Right ventricle myocardium superior (tissue), 1 donor: ENCODE data around the gene REPIN1. TPM values are rescaled to one million over a fixed set of nuclear protein-coding genes. Genes with fewer than 3 reads are reported as not detected.

Experiments
- ATAC-seq: fragments of 200-7000 bp; cut with Tn5 transposase; one replicate; pipeline ENCODE4 v1.9.1; 2020; ENCODE audit warnings: mild to moderate bottlenecking; ENCODE audit not compliant: poor library complexity
- DNase-seq: peaks from one replicate; pipeline ENCODE4 v3.0.0-alpha.2; 2020
- intact Hi-C: fragments of 100-400 bp; cut with DNase I; formaldehyde crosslinking; loops from one replicate; pipeline ENCODE4 v1.11.2; 2022
- long read RNA-seq: library from polyadenylated mRNA; unstranded; transcript quantifications from one replicate; pipeline ENCODE4 v2.0.0, GENCODE V29; 2021
- total RNA-seq: library from RNA; stranded (reverse); fragmentation: NEBNext Ultra II Directional; extraction: Animal tissue kit (Norgen Biotek cat#: 25700); gene quantifications from one replicate; pipeline ENCODE4 v1.2.1, GENCODE V29; 2021
- donor health status: DM: no; HTN: yes; CAD: no; lungs with severe emphysema.

Gene REPIN1
- 116 TPM for total RNA-seq
- long read RNA-seq, transcript REPIN1-203 (2 exons, 2,969 nt), result major isoform, 197 of 550 reads
- long read RNA-seq, transcript REPIN1-202 (1 exons, 2,876 nt), result minor isoform, 166 of 550 reads
- long read RNA-seq, transcript REPIN1-207 (2 exons, 1,064 nt), result minor isoform, 19 of 550 reads
- long read RNA-seq, transcript REPIN1-214 (3 exons, 2,058 nt), result minor isoform, 28 of 550 reads
- long read RNA-seq, partial matches to known transcripts, result 2 of 550 reads
- long read RNA-seq, other reads (novel, unspliced or antisense), result 101 of 550 reads

DNA sequence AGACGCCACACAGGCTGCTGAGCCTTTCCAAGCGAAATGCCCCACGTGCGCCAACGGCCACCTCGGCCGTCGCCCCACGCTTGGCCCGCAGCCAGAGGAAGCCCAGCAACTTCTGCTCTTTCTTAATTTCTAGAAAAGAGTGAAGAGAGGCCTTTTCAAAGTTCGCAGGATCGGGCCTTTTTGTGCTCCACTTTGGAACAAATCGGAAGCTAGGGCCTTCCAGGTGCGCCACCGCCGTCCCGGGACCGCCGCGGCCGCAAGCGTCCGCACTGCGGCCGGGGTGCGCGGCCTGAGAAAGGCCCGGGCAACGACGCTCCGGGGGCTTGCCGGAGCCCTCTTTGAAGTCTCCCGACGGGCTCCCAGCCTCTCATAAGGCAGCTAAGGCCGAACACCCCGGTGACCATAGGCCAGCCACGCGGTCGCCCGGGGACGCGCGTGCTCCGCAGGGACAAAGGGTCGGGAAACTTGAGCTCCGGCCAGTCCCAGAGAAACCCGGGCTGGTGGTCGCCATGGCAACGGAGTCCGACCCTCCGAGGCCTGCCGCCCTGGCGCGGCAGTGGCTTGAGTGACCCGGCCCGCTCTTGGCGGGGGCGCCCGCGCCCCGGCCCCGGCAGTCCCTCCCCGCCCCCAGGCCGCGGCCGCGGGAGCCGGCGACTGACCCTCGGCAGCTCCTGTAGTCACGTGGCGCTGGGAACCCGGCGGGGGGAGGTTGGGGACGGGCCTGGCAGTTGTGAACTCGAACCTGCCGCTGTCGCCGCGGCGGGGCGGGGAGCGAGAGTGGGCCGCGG, at the start of gene REPIN1:
Gene REPIN1, plus strand, starts transcription at position 727 of the 788 bp plus-strand sequence. CDS start 890 bp downstream, outside the sequence.
- peak; percentile 89 for ATAC-seq
- intact Hi-C loops, result no loop called here

GRCh38 chr7:150321788-150322113, 46.9 kb upstream of the REPIN1 start:
- DNase-seq, result no peak
- intact Hi-C loops, result no loop called here
- ATAC-seq, result no peak

More for the DNA sequence above, at the start of gene REPIN1:
- peak; percentile 96 for DNase-seq

DNA sequence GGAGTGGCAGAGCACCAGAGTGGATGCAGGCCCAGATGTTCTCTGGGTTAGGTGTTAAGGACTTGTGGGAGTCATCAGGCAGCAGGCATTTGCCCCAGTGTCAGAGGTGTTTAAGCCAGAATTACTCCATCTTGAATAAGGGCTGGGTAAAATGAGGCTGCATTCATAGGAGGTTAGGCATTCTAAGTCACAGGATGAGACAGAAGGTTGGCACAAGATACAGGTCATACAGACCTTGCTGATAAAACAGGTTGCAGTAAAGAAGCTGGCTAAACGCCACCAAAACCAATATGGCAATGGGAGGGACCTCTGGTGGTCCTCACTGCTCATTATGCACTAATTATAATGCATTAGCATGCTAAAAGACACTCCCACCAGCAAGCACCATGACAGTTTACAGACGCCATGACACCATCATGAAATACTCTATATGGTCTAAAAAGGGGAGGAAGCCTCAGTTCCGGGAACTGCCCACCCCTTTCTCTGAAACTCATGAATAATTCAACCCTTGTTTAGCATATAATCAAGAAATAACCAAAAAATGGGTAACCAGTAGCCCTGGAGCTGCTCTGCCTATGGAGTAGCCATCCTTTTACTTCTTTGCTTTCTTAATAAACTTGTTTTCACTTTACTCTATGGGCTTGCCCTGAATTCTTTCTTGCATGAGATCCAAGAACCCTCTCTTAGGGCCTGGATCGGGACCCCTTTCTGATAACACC, 46.3 kb upstream of the REPIN1 start:
- ATAC-seq, result no peak
- no peak for DNase-seq
- intact Hi-C loops, result no loop called here

- ATAC-seq (peak; percentile 88), DNase-seq (peak; percentile 71)
- intact Hi-C loops, result no loop called here
Observed at GRCh38 chr7:150322833-150323681, 45.6 kb upstream of the REPIN1 start, which contains the start of the genes ACTR3C and LRRC61. TSS of gene ACTR3C (minus strand) at chr7:150323545. CDS start at chr7:150295296, 28,249 bp downstream. TSS of gene LRRC61 (plus strand) at chr7:150323355. CDS start at chr7:150336862, 13,507 bp downstream.

GRCh38 chr7:150323682-150324372, 44.8 kb upstream of the REPIN1 start:
- intact Hi-C loops, result no loop called here
- DNase-seq (no peak), ATAC-seq (peak; percentile 52)

DNA sequence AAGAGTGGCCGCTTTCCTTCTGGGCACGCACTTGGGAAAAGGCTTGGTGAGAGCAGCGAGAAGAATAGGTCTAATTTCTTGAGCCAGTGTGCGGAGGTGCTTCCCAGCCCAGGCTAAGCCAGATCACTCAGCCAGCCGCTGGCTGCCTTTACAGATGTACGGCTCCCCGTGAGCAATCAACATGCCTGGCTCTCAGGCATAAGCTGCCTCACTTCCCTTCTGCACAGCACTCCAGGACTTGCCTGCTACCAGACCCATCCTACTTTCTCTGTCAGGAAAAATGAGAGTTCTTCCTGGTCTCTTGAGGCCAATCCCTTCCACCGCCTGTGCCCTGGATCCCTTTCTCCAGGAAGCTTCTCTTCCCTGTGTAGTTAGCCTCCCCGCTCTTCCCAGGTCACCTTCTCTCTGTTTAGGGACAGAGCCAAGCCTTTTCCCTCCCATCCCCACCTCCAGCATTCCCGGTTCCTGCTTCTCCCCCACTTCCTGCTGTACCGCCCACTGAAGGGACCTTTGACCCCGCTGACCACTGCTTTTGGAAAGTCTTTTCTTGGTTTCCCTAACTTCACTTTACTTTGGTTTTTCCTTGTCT, 44.2 kb upstream of the REPIN1 start:
- ATAC-seq (no peak), DNase-seq (no peak)
- intact Hi-C loops, result no loop called here

GRCh38 chr7:150325110-150325611, 43.5 kb upstream of the REPIN1 start:
- ATAC-seq (no peak), DNase-seq (peak; percentile 60)
- intact Hi-C loops, result no loop called here

- ATAC-seq (no peak), DNase-seq (no peak)
- intact Hi-C loops, result no loop called here
Observed at GRCh38 chr7:150325901-150326300, 42.7 kb upstream of the REPIN1 start.

- DNase-seq (no peak), ATAC-seq (no peak)
- intact Hi-C loops, result no loop called here
Observed at GRCh38 chr7:150326657-150327268, 41.9 kb upstream of the REPIN1 start.

DNA sequence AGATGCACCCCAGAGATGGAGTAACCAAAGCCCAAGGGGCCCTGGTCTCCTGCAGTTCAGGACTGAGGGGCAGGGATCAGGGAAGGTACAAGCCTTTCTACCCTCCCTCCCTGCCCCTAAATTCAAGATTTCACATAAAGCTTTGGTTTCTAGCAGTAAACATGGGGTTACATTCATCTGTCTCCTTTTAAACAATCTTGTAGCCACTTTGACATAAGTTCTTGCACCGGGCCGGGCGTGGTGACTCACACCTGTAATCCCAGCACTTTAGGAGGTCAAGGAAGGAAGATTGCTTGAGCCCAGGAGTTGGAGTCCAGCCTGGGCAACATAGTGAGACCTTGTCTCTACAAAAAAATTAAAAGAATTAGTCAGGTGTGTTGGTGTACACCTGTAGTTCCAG, 41.3 kb upstream of the REPIN1 start:
- intact Hi-C loops, result no loop called here
- DNase-seq (no peak), ATAC-seq (no peak)

GRCh38 chr7:150329331-150330120, 39.1 kb upstream of the REPIN1 start:
- ATAC-seq, result no peak
- DNase-seq, result no peak
- intact Hi-C loops, result no loop called here

- intact Hi-C loops, result no loop called here
- DNase-seq (no peak), ATAC-seq (no peak)
Observed at GRCh38 chr7:150330211-150330885, 38.3 kb upstream of the REPIN1 start.

DNA sequence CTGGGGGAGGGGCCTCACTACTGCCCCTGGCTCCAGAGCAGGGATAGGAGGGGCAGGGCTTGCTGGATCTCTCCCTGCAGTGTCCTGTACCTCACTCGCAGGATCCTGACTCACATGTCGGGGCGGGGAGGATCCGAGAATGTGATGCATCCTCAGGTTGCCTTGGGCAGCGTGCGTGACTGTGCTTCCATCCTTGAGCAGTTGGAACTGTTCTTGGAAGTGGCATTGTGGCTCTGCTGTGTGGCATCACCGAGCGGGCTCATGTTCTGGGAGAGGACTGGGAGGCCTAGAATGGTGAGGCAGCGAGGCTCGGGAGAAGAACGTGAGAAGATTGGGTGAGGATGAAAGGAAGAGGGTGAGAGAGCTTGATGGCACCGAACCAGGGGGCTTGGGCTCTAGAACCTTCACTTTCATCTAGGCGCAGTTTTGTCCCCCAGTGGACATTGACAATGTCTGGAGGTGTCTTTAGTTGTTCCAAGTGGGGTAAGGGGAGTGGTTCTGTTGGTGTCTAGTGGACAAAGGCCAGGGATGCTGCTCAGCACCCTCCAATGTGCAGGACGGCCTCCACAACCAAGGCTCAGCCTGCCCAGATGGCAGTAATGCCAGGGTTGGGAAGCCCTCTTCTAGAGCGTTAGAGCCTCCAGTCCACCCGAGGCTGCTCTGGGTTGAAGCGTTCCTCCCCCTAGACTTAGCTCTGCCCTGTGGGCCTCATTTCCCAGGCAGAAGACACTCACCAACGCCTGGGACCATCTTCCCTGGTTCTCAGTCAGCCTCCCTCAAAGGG, 35.6 kb upstream of the REPIN1 start:
- intact Hi-C loops, result no loop called here
- DNase-seq (no peak), ATAC-seq (no peak)

DNA sequence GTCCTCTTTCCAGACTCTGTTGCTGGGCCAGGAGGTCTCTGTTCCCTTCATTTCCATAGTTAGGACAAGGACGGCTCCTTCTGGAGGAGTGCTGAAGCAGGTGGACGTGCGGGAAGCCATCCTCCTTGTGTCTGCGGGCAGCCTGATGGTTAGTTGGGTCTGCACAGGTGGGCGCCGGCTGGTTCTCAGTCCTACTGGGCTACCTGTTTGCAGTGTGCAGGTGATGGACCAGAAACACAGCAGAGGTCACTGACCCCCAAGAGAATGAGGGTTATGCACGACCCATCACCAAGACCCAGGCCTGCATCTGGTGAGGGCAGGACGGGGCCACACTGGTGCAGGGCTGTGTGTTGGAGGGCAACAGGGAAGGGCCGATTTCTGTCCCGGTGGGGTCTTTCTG, 35.0 kb upstream of the REPIN1 start:
- no peak for ATAC-seq
- DNase-seq, result no peak
- intact Hi-C loops, result no loop called here

DNA sequence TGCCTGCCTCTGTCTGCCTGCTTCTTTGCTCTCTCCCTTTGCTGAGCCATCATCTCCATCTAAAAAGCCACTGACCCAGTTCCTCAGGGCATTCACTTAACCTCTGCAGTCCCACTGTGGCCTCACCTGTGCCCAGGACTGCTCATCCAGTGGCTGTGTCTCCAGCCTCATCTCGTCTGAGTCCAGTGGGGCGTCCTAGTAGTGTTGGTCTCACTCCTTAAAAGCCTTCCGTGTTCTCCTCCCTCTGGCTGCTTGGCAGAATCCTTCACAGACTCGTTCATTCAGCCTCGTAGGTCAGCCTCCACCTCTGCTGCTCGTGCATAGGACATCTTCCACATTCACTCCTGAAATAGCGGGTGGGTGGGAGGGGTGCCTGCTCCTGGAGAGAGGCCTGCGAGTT, 34.5 kb upstream of the REPIN1 start:
- intact Hi-C loops, result no loop called here
- DNase-seq (no peak), ATAC-seq (no peak)
